ENCODE measurements around the gene ANGPTL1. TPM values are rescaled to one million over a fixed set of nuclear protein-coding genes. Genes with fewer than 3 reads are reported as not detected.
"Not testable (repeated sequence)": the region's sequence is repeated elsewhere in the genome, so short reads cannot be mapped to it uniquely, and the experiment has no call there.

Gene ANGPTL1
- total and polyA plus RNA-seq, 2 donors: 3.9 to 10.2 TPM

- Histone ChIP-seq H3K27me3 (ENCODE audit: control insufficient read depth in 2 of 2, insufficient read depth in 1 of 2, low read length in 1 of 2) (no peaks in the 10 kb centered on the region), H3K27ac (ENCODE audit: low read depth in 1 of 2, low read length in 1 of 2) (no peak overlapping the region), H3K9me3 (ENCODE audit: control insufficient read depth in 2 of 2, insufficient read depth in 1 of 2, low read length in 1 of 2) (no peaks in the 10 kb centered on the region), H3K36me3 (ENCODE audit: control insufficient read depth in 2 of 2, insufficient read depth in 2 of 2, low read length in 1 of 2) (no peaks in the 10 kb centered on the region), H3K4me3 (ENCODE audit: low read length in 2 of 2) (no peak overlapping the region), H3K4me1 (ENCODE audit: control insufficient read depth in 2 of 2, insufficient read depth in 2 of 2, low read length in 2 of 2) (no peaks in the 10 kb centered on the region)
- 93% methylated on average over 2 of the region's 2 CpGs for WGBS
- no peak for DNase-seq (ENCODE audit: low read depth in 6 of 9, low spot score in 9 of 9)
Observed at GRCh38 chr1:178849918-178850317, 21.0 kb downstream of the ANGPTL1 start.

GRCh38 chr1:178847919-178848318, 23.0 kb downstream of the ANGPTL1 start:
- not testable (repeated sequence) for H3K9me3 ChIP-seq (ENCODE audit: control insufficient read depth in 2 of 2, insufficient read depth in 1 of 2, low read length in 1 of 2); H3K27ac ChIP-seq (ENCODE audit: low read depth in 1 of 2, low read length in 1 of 2); H3K4me3 ChIP-seq (ENCODE audit: low read length in 2 of 2); H3K27me3 ChIP-seq (ENCODE audit: control insufficient read depth in 2 of 2, insufficient read depth in 1 of 2, low read length in 1 of 2); H3K36me3 ChIP-seq (ENCODE audit: control insufficient read depth in 2 of 2, insufficient read depth in 2 of 2, low read length in 1 of 2); DNase-seq (ENCODE audit: low read depth in 6 of 9, low spot score in 9 of 9); H3K4me1 ChIP-seq (ENCODE audit: control insufficient read depth in 2 of 2, insufficient read depth in 2 of 2, low read length in 2 of 2)
- 94% methylated on average over 1 of the region's 1 CpG for WGBS

- WGBS: 93% methylated on average over 2 of the region's 2 CpGs
- Histone ChIP-seq H3K9me3 (ENCODE audit: control insufficient read depth in 2 of 2, insufficient read depth in 1 of 2, low read length in 1 of 2) (no peaks in the 10 kb centered on the region), H3K36me3 (ENCODE audit: control insufficient read depth in 2 of 2, insufficient read depth in 2 of 2, low read length in 1 of 2) (no peaks in the 10 kb centered on the region), H3K4me3 (ENCODE audit: low read length in 2 of 2) (no peak overlapping the region), H3K4me1 (ENCODE audit: control insufficient read depth in 2 of 2, insufficient read depth in 2 of 2, low read length in 2 of 2) (no peaks in the 10 kb centered on the region), H3K27ac (ENCODE audit: low read depth in 1 of 2, low read length in 1 of 2) (no peak overlapping the region), H3K27me3 (ENCODE audit: control insufficient read depth in 2 of 2, insufficient read depth in 1 of 2, low read length in 1 of 2) (no peaks in the 10 kb centered on the region)
- DNase-seq (ENCODE audit: low read depth in 6 of 9, low spot score in 9 of 9): no peak
Observed at GRCh38 chr1:178847396-178847849, 23.5 kb downstream of the ANGPTL1 start.

- Histone ChIP-seq H3K36me3 (ENCODE audit: control insufficient read depth in 2 of 2, insufficient read depth in 2 of 2, low read length in 1 of 2) (no peaks in the 10 kb centered on the region), H3K27me3 (ENCODE audit: control insufficient read depth in 2 of 2, insufficient read depth in 1 of 2, low read length in 1 of 2) (no peaks in the 10 kb centered on the region), H3K4me1 (ENCODE audit: control insufficient read depth in 2 of 2, insufficient read depth in 2 of 2, low read length in 2 of 2) (no peaks in the 10 kb centered on the region), H3K27ac (ENCODE audit: low read depth in 1 of 2, low read length in 1 of 2) (no peak overlapping the region), H3K4me3 (ENCODE audit: low read length in 2 of 2) (no peak overlapping the region), H3K9me3 (ENCODE audit: control insufficient read depth in 2 of 2, insufficient read depth in 1 of 2, low read length in 1 of 2) (no peaks in the 10 kb centered on the region)
- no peak for DNase-seq (ENCODE audit: low read depth in 6 of 9, low spot score in 9 of 9)
Observed at GRCh38 chr1:178846306-178846705, 24.6 kb downstream of the ANGPTL1 start.

GRCh38 chr1:178844436-178844835, 26.4 kb downstream of the ANGPTL1 start:
- Histone ChIP-seq H3K27me3 (ENCODE audit: control insufficient read depth in 2 of 2, insufficient read depth in 1 of 2, low read length in 1 of 2) (no peaks in the 10 kb centered on the region), H3K4me1 (ENCODE audit: control insufficient read depth in 2 of 2, insufficient read depth in 2 of 2, low read length in 2 of 2) (no peaks in the 10 kb centered on the region), H3K4me3 (ENCODE audit: low read length in 2 of 2) (no peak overlapping the region), H3K9me3 (ENCODE audit: control insufficient read depth in 2 of 2, insufficient read depth in 1 of 2, low read length in 1 of 2) (no peaks in the 10 kb centered on the region), H3K36me3 (ENCODE audit: control insufficient read depth in 2 of 2, insufficient read depth in 2 of 2, low read length in 1 of 2) (no peaks in the 10 kb centered on the region), H3K27ac (ENCODE audit: low read depth in 1 of 2, low read length in 1 of 2) (no peak overlapping the region)
- no peak for DNase-seq (ENCODE audit: low read depth in 6 of 9, low spot score in 9 of 9)
- 95% methylated on average over 3 of the region's 3 CpGs for WGBS

GRCh38 chr1:178825167-178825566, 45.7 kb downstream of the ANGPTL1 start:
- WGBS: 99% methylated on average over 2 of the region's 2 CpGs
- Histone ChIP-seq H3K27ac (ENCODE audit: low read depth in 1 of 2, low read length in 1 of 2) (no peak overlapping the region), H3K9me3 (ENCODE audit: control insufficient read depth in 2 of 2, insufficient read depth in 1 of 2, low read length in 1 of 2) (no peaks in the 10 kb centered on the region), H3K27me3 (ENCODE audit: control insufficient read depth in 2 of 2, insufficient read depth in 1 of 2, low read length in 1 of 2) (no peaks in the 10 kb centered on the region), H3K36me3 (ENCODE audit: control insufficient read depth in 2 of 2, insufficient read depth in 2 of 2, low read length in 1 of 2) (no peaks in the 10 kb centered on the region), H3K4me3 (ENCODE audit: low read length in 2 of 2) (no peak overlapping the region), H3K4me1 (ENCODE audit: control insufficient read depth in 2 of 2, insufficient read depth in 2 of 2, low read length in 2 of 2) (no peaks in the 10 kb centered on the region)
- no peak for DNase-seq (ENCODE audit: low read depth in 6 of 9, low spot score in 9 of 9)

GRCh38 chr1:178821134-178821866, 49.6 kb downstream of the ANGPTL1 start:
- no peak overlapping the region for H3K4me3 ChIP-seq (ENCODE audit: low read length in 2 of 2)
- H3K36me3 ChIP-seq (ENCODE audit: control insufficient read depth in 2 of 2, insufficient read depth in 2 of 2, low read length in 1 of 2): no peaks in the 10 kb centered on the region
- H3K4me1 ChIP-seq (ENCODE audit: control insufficient read depth in 2 of 2, insufficient read depth in 2 of 2, low read length in 2 of 2): no peaks in the 10 kb centered on the region
- DNase-seq (ENCODE audit: low read depth in 6 of 9, low spot score in 9 of 9): no peak
- H3K27me3 ChIP-seq (ENCODE audit: control insufficient read depth in 2 of 2, insufficient read depth in 1 of 2, low read length in 1 of 2): no peaks in the 10 kb centered on the region
- no peak overlapping the region for H3K27ac ChIP-seq (ENCODE audit: low read depth in 1 of 2, low read length in 1 of 2)
- WGBS: 99% methylated on average over 1 of the region's 1 CpG
- H3K9me3 ChIP-seq (ENCODE audit: control insufficient read depth in 2 of 2, insufficient read depth in 1 of 2, low read length in 1 of 2): no peaks in the 10 kb centered on the region

GRCh38 chr1:178819123-178819522, 51.8 kb downstream of the ANGPTL1 start:
- Histone ChIP-seq H3K36me3 (ENCODE audit: control insufficient read depth in 2 of 2, insufficient read depth in 2 of 2, low read length in 1 of 2) (peaks cover 0 to 3% of the 10 kb centered on the region in 2 donors), H3K9me3 (ENCODE audit: control insufficient read depth in 2 of 2, insufficient read depth in 1 of 2, low read length in 1 of 2) (no peaks in the 10 kb centered on the region), H3K27me3 (ENCODE audit: control insufficient read depth in 2 of 2, insufficient read depth in 1 of 2, low read length in 1 of 2) (no peaks in the 10 kb centered on the region), H3K27ac (ENCODE audit: low read depth in 1 of 2, low read length in 1 of 2) (no peak overlapping the region), H3K4me3 (ENCODE audit: low read length in 2 of 2) (no peak overlapping the region), H3K4me1 (ENCODE audit: control insufficient read depth in 2 of 2, insufficient read depth in 2 of 2, low read length in 2 of 2) (no peaks in the 10 kb centered on the region)
- no peak for DNase-seq (ENCODE audit: low read depth in 6 of 9, low spot score in 9 of 9)
- WGBS: 84% methylated on average over 4 of the region's 4 CpGs

- 96% methylated on average over 2 of the region's 2 CpGs for WGBS
- H3K27me3 ChIP-seq (ENCODE audit: control insufficient read depth in 2 of 2, insufficient read depth in 1 of 2, low read length in 1 of 2): no peaks in the 10 kb centered on the region
- peaks cover 0 to 3% of the 10 kb centered on the region in 2 donors for H3K36me3 ChIP-seq (ENCODE audit: control insufficient read depth in 2 of 2, insufficient read depth in 2 of 2, low read length in 1 of 2)
Observed at GRCh38 chr1:178818416-178818815, 52.5 kb downstream of the ANGPTL1 start.

More at GRCh38 chr1:178818416-178818815, 52.5 kb downstream of the ANGPTL1 start:
- H3K4me3 ChIP-seq (ENCODE audit: low read length in 2 of 2): no peak overlapping the region
- DNase-seq (ENCODE audit: low read depth in 6 of 9, low spot score in 9 of 9): no peak
- H3K27ac ChIP-seq (ENCODE audit: low read depth in 1 of 2, low read length in 1 of 2): no peak overlapping the region
- H3K9me3 ChIP-seq (ENCODE audit: control insufficient read depth in 2 of 2, insufficient read depth in 1 of 2, low read length in 1 of 2): no peaks in the 10 kb centered on the region
- no peaks in the 10 kb centered on the region for H3K4me1 ChIP-seq (ENCODE audit: control insufficient read depth in 2 of 2, insufficient read depth in 2 of 2, low read length in 2 of 2)
